Measurements from ENCODE around the gene PIP5K1A. TPM values are rescaled to one million over a fixed set of nuclear protein-coding genes. Genes with fewer than 3 reads are reported as not detected.
"Not testable (repeated sequence)": the region's sequence is repeated elsewhere in the genome, so short reads cannot be mapped to it uniquely, and the experiment has no call there.

Gene PIP5K1A
- total and polyA plus RNA-seq, 2 experiments from 2014 or later: 17.3 to 45.7 TPM

DNA sequence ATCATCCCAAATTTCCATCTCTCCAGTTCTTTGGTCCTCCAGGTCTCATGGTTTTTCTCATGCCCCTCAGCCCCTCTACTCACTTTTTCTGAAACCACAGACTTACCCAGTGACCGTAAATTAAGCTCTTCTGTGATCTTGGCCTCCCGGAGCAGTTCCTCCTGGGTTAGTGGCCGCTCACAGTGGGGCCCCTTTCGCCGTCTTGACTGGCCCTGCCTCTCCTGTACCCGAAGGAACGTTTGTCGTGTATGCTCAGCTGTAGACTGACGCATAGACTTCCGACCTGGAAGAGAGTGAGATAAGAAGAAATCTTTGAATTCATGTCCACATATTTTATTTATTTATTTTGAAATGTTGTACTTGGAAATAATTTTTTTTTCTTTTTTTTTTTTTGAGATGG is 14.1 kb upstream of the PIP5K1A start:
- Histone ChIP-seq H3K4me2 (no peak overlapping the region), H3K79me2 (peaks cover 30% of the 10 kb centered on the region), H3K9me2 (replicated peaks; ENCODE audit: insufficient read depth) (no peaks in the 10 kb centered on the region), H3K27ac (no peak overlapping the region), H3K4me3 (no peak overlapping the region), H3K9me3 (ENCODE audit: low read depth) (no peaks in the 10 kb centered on the region), H3K4me1 (ENCODE audit: insufficient read depth) (peaks cover 11% of the 10 kb centered on the region), H3K27me3 (no peaks in the 10 kb centered on the region), H3K36me3 (replicated peaks; ENCODE audit: insufficient read depth, low read depth) (no peaks in the 10 kb centered on the region), H4K20me1 (ENCODE audit: insufficient read depth, poor library complexity, severe bottlenecking) (peaks cover 3% of the 10 kb centered on the region), H2AFZ (no peak overlapping the region)
- no peak for DNase-seq (ENCODE audit: low spot score)
- 99% methylated on average over 10 of the region's 10 CpGs for WGBS (ENCODE audit: low lambda C conversion rate, missing lambda C conversion rate)
- TF ChIP-seq, protein P1, sequence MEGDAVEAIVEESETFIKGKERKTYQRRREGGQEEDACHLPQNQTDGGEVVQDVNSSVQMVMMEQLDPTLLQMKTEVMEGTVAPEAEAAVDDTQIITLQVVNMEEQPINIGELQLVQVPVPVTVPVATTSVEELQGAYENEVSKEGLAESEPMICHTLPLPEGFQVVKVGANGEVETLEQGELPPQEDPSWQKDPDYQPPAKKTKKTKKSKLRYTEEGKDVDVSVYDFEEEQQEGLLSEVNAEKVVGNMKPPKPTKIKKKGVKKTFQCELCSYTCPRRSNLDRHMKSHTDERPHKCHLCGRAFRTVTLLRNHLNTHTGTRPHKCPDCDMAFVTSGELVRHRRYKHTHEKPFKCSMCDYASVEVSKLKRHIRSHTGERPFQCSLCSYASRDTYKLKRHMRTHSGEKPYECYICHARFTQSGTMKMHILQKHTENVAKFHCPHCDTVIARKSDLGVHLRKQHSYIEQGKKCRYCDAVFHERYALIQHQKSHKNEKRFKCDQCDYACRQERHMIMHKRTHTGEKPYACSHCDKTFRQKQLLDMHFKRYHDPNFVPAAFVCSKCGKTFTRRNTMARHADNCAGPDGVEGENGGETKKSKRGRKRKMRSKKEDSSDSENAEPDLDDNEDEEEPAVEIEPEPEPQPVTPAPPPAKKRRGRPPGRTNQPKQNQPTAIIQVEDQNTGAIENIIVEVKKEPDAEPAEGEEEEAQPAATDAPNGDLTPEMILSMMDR (IDR thresholded peaks at IDR 0.05; ENCODE audit: poor library complexity): no peak
- TF ChIP-seq EZH2 (IDR thresholded peaks at IDR 0.05; ENCODE audit: borderline replicate concordance) (no peak), EZH2phosphoT487 (IDR thresholded peaks at IDR 0.05; ENCODE audit: low read depth, severe bottlenecking, unreplicated experiment) (no peak)

DNA sequence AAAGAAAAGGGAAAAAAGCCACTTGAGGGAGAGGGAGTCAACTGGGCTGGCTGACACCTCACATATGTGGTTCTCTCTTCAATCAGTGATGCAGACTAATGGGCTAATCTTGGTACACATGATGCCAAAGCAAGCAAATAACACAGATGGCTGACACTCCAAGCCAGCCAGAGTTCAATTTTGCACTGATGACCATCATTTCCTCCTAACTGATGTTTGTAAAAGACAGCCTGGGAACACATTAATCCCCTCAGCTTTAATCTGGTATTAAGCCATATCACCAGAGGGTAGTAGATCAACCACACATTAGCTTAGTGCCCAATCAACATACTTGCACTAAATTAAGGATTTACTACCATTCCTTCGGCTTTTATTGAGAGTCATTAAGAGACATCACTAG is 11.1 kb upstream of the PIP5K1A start:
- no peaks in the 10 kb centered on the region for H3K9me2 ChIP-seq (replicated peaks; ENCODE audit: insufficient read depth)
- WGBS (ENCODE audit: low lambda C conversion rate, missing lambda C conversion rate): 69% methylated on average over 1 of the region's 1 CpG
- no peaks in the 10 kb centered on the region for H3K9me3 ChIP-seq (ENCODE audit: low read depth)
- H2AFZ ChIP-seq: no peak overlapping the region
- no peak for DNase-seq (ENCODE audit: low spot score)
- no peaks in the 10 kb centered on the region for H3K36me3 ChIP-seq (replicated peaks; ENCODE audit: insufficient read depth, low read depth)
- peaks cover 33% of the 10 kb centered on the region for H3K79me2 ChIP-seq
- no peak overlapping the region for H3K4me3 ChIP-seq
- H3K27ac ChIP-seq: no peak overlapping the region
- H4K20me1 ChIP-seq (ENCODE audit: insufficient read depth, poor library complexity, severe bottlenecking): peaks cover 3% of the 10 kb centered on the region
- no peaks in the 10 kb centered on the region for H3K27me3 ChIP-seq
- peaks cover 11% of the 10 kb centered on the region for H3K4me1 ChIP-seq (ENCODE audit: insufficient read depth)
- H3K4me2 ChIP-seq: no peak overlapping the region
- no peak for TF ChIP-seq EZH2phosphoT487 (IDR thresholded peaks at IDR 0.05; ENCODE audit: low read depth, severe bottlenecking, unreplicated experiment)
- no peak for TF ChIP-seq EZH2 (IDR thresholded peaks at IDR 0.05; ENCODE audit: borderline replicate concordance)
- TF ChIP-seq, protein P1 (IDR thresholded peaks at IDR 0.05; ENCODE audit: poor library complexity): no peak

DNA sequence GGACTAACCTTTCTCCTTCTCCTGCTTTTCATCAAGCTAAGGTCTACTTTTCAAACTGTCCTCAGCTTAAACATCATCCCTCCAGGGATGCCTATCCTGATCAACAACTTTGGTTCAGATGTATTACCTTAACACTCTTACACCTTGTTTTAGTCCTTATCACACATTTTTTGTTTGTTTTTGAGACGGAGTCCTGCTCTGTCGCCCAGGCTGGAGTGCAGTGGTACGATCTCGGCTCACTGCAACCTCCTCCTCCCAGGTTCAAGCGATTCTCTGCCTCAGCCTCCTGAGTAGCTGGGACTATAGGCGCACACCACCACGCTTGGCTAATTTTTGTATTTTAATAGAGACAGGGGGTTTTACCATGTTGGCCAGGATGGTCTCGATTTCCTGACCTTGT is 9.7 kb upstream of the PIP5K1A start:
- H3K9me2 ChIP-seq (replicated peaks; ENCODE audit: insufficient read depth); H4K20me1 ChIP-seq (ENCODE audit: insufficient read depth, poor library complexity, severe bottlenecking); DNase-seq (ENCODE audit: low spot score); H3K27me3 ChIP-seq; H3K36me3 ChIP-seq (replicated peaks; ENCODE audit: insufficient read depth, low read depth); H2AFZ ChIP-seq; H3K9me3 ChIP-seq (ENCODE audit: low read depth): not testable (repeated sequence)
- H3K4me1 ChIP-seq (ENCODE audit: insufficient read depth): peaks cover 11% of the 10 kb centered on the region
- H3K27ac ChIP-seq: peak overlapping the region; percentile 97
- peak overlapping the region; percentile 83 for H3K4me2 ChIP-seq
- peak overlapping the region; percentile 91 for H3K4me3 ChIP-seq
- peaks cover 33% of the 10 kb centered on the region for H3K79me2 ChIP-seq
- 77% methylated on average over 8 of the region's 8 CpGs for WGBS (ENCODE audit: low lambda C conversion rate, missing lambda C conversion rate)

DNA sequence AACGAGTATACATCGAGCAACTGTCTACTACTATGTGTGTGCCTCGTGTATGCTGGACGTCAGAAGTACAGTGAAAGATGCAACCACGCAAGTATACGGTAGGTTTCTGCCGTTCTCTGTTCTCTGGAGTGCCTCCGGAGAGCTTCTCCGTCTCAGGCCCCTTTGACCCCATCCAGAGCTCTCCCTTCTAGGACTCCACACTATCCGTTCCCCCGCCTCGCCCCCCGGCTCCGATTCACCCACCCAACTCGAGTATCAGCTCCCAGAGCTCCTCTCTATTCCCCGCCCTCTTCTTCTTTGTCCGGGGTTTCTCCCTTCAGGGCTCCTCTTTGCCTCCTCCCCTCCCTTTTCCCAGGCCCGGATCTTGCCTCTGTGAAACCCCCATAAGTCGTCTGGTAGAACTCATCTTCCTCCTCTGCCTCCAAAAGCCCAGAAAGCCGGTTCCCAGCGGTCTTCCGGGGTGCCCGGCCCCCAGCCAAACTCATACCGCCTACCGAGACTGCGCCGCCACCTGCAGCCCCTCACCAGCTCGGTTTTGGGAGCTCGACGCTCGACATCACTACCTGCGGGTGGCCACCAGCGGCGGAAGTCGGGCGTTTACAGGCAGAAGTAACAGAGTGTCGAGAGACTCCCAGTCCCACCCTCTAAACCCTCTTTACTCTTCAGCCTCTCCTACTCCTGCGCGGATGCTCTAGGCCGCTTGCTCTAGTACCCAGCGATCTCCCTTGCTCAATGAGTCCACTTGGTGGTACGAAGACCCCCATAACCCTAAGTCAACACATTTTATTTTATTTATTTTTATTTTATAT is 8.5 kb upstream of the PIP5K1A start, which contains the start of gene VPS72:
VPS72 (minus strand) TSS at position 561 of the 809 bp plus-strand sequence; CDS start at position 485, 76 bp downstream.
- TF ChIP-seq, protein P1 (IDR thresholded peaks at IDR 0.05; ENCODE audit: poor library complexity): no peak
- TF ChIP-seq EZH2 (IDR thresholded peaks at IDR 0.05; ENCODE audit: borderline replicate concordance) (no peak), EZH2phosphoT487 (IDR thresholded peaks at IDR 0.05; ENCODE audit: low read depth, severe bottlenecking, unreplicated experiment) (no peak)
- H3K27me3 ChIP-seq: no peaks in the 10 kb centered on the region
- H3K4me1 ChIP-seq (ENCODE audit: insufficient read depth): peaks cover 11% of the 10 kb centered on the region
- H3K4me2 ChIP-seq: peak within 1 kb of the TSS; percentile 83
- no peaks in the 10 kb centered on the region for H3K9me3 ChIP-seq (ENCODE audit: low read depth)
- H3K36me3 ChIP-seq (replicated peaks; ENCODE audit: insufficient read depth, low read depth): no peaks in the 10 kb centered on the region
- peak; percentile 93 for DNase-seq (ENCODE audit: low spot score)
- H3K9me2 ChIP-seq (replicated peaks; ENCODE audit: insufficient read depth): no peaks in the 10 kb centered on the region
- peaks cover 33% of the 10 kb centered on the region for H3K79me2 ChIP-seq
- H3K4me3 ChIP-seq: peak within 1 kb of the TSS; percentile 91
- peaks cover 3% of the 10 kb centered on the region for H4K20me1 ChIP-seq (ENCODE audit: insufficient read depth, poor library complexity, severe bottlenecking)
- peak within 1 kb of the TSS; percentile 78 for H2AFZ ChIP-seq
- WGBS (ENCODE audit: low lambda C conversion rate, missing lambda C conversion rate): under 1% methylated on average over 42 of the region's 42 CpGs
- H3K27ac ChIP-seq: peak within 1 kb of the TSS; percentile 97
